Measurements from ENCODE around the gene LZTR1.
A peak's percentile ranks its signal among the peaks of the same experiment; 100 is the strongest.

Gene LZTR1

DNA sequence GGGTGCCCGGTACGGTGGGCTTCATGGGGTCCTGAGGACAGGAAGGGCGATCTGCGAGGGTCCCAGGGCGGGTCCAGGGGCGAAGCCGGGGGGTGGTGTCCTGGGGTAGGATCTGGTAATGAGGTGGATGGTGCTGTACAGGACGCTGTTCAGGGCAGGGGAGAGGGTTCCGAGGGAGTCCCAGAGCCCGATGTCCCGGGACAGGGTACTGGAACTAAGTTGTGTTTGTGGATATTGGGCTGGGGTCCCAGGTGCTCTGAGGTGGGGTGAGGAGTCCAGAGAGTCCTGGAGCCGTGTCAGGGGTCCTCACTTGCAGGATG lies 426 bp downstream of the LZTR1 start:
- peak overlapping the region; percentile 78 to 88 for H3K4me3 ChIP-seq (ENCODE audit: low read depth in 1 of 2, low read length in 2 of 2)
- H3K27me3 ChIP-seq (ENCODE audit: insufficient read depth, low read length, poor library complexity): no peaks in the 10 kb centered on the region
- peaks cover 30% of the 10 kb centered on the region for H3K4me1 ChIP-seq (ENCODE audit: insufficient read depth, low read length)
- ATAC-seq (ENCODE audit: insufficient read depth, low read depth): peak; percentile 10
- H3K9me3 ChIP-seq (ENCODE audit: insufficient read depth, low read length, severe bottlenecking): peaks cover 5% of the 10 kb centered on the region
- peak overlapping the region; percentile 88 for H3K9ac ChIP-seq (ENCODE audit: low read depth, low read length)
- TF ChIP-seq, protein P1, sequence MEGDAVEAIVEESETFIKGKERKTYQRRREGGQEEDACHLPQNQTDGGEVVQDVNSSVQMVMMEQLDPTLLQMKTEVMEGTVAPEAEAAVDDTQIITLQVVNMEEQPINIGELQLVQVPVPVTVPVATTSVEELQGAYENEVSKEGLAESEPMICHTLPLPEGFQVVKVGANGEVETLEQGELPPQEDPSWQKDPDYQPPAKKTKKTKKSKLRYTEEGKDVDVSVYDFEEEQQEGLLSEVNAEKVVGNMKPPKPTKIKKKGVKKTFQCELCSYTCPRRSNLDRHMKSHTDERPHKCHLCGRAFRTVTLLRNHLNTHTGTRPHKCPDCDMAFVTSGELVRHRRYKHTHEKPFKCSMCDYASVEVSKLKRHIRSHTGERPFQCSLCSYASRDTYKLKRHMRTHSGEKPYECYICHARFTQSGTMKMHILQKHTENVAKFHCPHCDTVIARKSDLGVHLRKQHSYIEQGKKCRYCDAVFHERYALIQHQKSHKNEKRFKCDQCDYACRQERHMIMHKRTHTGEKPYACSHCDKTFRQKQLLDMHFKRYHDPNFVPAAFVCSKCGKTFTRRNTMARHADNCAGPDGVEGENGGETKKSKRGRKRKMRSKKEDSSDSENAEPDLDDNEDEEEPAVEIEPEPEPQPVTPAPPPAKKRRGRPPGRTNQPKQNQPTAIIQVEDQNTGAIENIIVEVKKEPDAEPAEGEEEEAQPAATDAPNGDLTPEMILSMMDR (IDR thresholded peaks at IDR 0.05; ENCODE audit: borderline replicate concordance, extremely low read depth, low read length, poor library complexity, severe bottlenecking): no peak
- TF ChIP-seq EZH2 (IDR thresholded peaks at IDR 0.05; ENCODE audit: borderline replicate concordance, low read depth, low read length, severe bottlenecking): no peak
- peaks cover 34% of the 10 kb centered on the region for H3K79me2 ChIP-seq (ENCODE audit: insufficient read depth, low read length)
- H2AFZ ChIP-seq (ENCODE audit: low read depth, low read length): peak overlapping the region; percentile 95
- peak overlapping the region; percentile 92 for H3K4me2 ChIP-seq (ENCODE audit: insufficient read depth, low read length)
- peaks cover 33% of the 10 kb centered on the region for H3K36me3 ChIP-seq (ENCODE audit: insufficient read depth, low read length)
- DNase-seq: no peak
- H3K27ac ChIP-seq (ENCODE audit: low read length): peak overlapping the region; percentile 94
- no peaks in the 10 kb centered on the region for H4K20me1 ChIP-seq (ENCODE audit: insufficient read depth, low read length)

DNA sequence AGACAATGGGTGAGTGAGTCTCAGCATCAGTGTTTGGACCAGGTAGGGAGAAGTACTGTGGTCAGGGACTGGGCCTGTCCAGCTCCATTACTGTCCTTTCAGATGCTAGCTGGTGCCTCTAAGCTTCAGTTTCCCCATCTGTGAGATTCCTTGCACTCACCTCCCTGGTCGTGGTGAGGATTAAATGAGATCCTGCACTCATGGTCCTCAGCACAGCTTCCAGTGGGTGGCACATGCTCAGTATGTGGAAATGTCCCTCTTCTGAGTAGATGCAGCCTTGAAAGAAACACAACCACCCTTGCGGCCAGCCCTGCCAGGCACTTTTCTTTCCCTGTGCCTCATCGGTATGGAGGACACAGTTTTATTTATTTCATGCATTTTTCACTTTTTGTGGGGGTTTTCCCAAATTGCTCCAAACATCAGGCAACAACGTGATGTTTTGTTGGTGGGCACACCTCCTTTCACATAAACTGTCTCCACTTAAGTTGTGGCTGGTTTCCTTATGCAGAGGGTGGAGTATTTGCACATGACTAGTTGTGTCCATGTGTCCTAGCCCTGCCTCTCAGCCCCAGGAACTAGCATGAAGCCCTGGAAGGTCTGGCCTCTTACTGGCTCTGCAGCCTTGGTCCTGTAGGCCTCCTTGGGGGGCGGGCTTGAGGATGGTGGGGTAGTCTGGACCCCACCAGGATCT lies 1.1 kb downstream of the LZTR1 start:
- ATAC-seq (ENCODE audit: insufficient read depth, low read depth) (no peak), DNase-seq (no peak)
- peaks cover 34% of the 10 kb centered on the region for H3K79me2 ChIP-seq (ENCODE audit: insufficient read depth, low read length)
- H3K4me3 ChIP-seq (ENCODE audit: low read depth in 1 of 2, low read length in 2 of 2): peak overlapping the region; percentile 78 to 88; a peak in 3 of 4 replicates
- H3K9me3 ChIP-seq (ENCODE audit: insufficient read depth, low read length, severe bottlenecking): peaks cover 5% of the 10 kb centered on the region
- peak overlapping the region; percentile 94 for H3K27ac ChIP-seq (ENCODE audit: low read length)
- TF ChIP-seq, protein P1 (IDR thresholded peaks at IDR 0.05; ENCODE audit: borderline replicate concordance, extremely low read depth, low read length, poor library complexity, severe bottlenecking): no peak
- no peak for TF ChIP-seq EZH2 (IDR thresholded peaks at IDR 0.05; ENCODE audit: borderline replicate concordance, low read depth, low read length, severe bottlenecking)
- peaks cover 38% of the 10 kb centered on the region for H3K36me3 ChIP-seq (ENCODE audit: insufficient read depth, low read length)
- H4K20me1 ChIP-seq (ENCODE audit: insufficient read depth, low read length): no peaks in the 10 kb centered on the region
- H3K4me1 ChIP-seq (ENCODE audit: insufficient read depth, low read length): peaks cover 30% of the 10 kb centered on the region
- H3K4me2 ChIP-seq (ENCODE audit: insufficient read depth, low read length): peak overlapping the region; percentile 92
- peak overlapping the region; percentile 88 for H3K9ac ChIP-seq (ENCODE audit: low read depth, low read length)
- H2AFZ ChIP-seq (ENCODE audit: low read depth, low read length): peak overlapping the region; percentile 95; the same call in 1 of the 2 replicates
- no peaks in the 10 kb centered on the region for H3K27me3 ChIP-seq (ENCODE audit: insufficient read depth, low read length, poor library complexity)

DNA sequence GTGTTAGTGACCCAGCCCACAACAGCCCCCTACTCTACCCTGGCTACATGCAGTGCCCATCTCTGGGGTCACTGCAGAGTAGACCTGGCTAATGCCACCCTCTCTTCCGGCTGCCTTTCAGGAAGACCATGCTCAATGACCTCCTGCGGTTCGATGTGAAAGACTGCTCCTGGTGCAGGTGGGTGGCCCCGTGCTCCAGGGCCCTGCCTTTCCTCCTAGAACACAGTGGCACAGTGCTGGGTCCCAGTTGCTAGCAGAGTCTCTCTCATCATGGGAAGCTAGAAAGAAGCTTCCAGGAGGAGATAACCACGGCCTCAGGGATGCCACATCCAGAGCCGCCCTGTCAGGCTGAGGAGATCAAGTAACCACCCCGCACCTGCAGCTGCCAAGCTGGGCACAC lies 3.6 kb downstream of the LZTR1 start:
- H4K20me1 ChIP-seq (ENCODE audit: insufficient read depth, low read length): no peaks in the 10 kb centered on the region
- no peak overlapping the region for H3K9ac ChIP-seq (ENCODE audit: low read depth, low read length)
- peaks cover 34% of the 10 kb centered on the region for H3K79me2 ChIP-seq (ENCODE audit: insufficient read depth, low read length)
- H3K27ac ChIP-seq (ENCODE audit: low read length): no peak overlapping the region
- no peaks in the 10 kb centered on the region for H3K9me3 ChIP-seq (ENCODE audit: insufficient read depth, low read length, severe bottlenecking)
- no peak overlapping the region for H3K4me2 ChIP-seq (ENCODE audit: insufficient read depth, low read length)
- no peak overlapping the region for H3K4me3 ChIP-seq (ENCODE audit: low read depth in 1 of 2, low read length in 2 of 2)
- DNase-seq (no peak), ATAC-seq (ENCODE audit: insufficient read depth, low read depth) (no peak)
- peaks cover 28% of the 10 kb centered on the region for H3K4me1 ChIP-seq (ENCODE audit: insufficient read depth, low read length)
- no peaks in the 10 kb centered on the region for H3K27me3 ChIP-seq (ENCODE audit: insufficient read depth, low read length, poor library complexity)
- peaks cover 54% of the 10 kb centered on the region for H3K36me3 ChIP-seq (ENCODE audit: insufficient read depth, low read length)
- H2AFZ ChIP-seq (ENCODE audit: low read depth, low read length): no peak overlapping the region
- TF ChIP-seq, protein P1 (IDR thresholded peaks at IDR 0.05; ENCODE audit: borderline replicate concordance, extremely low read depth, low read length, poor library complexity, severe bottlenecking): no peak
- TF ChIP-seq EZH2 (IDR thresholded peaks at IDR 0.05; ENCODE audit: borderline replicate concordance, low read depth, low read length, severe bottlenecking): no peak

All from DND-41 (cell line).